Stimulated activated CD8-positive, alpha-beta memory T cell treated with anti-CD3 and anti-CD28 coated beads, Interleukin-15, amount 100 ng/mL, for 4 hours (primary cell): Measurements from ENCODE around the gene INPP5A.
"Not testable (repeated sequence)": the region's sequence is repeated elsewhere in the genome, so short reads cannot be mapped to it uniquely, and the experiment has no call there.

Experiments
- DNase-seq, 2 donors: peaks; one replicate each; pipeline ENCODE4 v3.0.0-alpha.2; 2020; ENCODE audit warnings: low read depth in 2 of 2

The INPP5A gene

DNA sequence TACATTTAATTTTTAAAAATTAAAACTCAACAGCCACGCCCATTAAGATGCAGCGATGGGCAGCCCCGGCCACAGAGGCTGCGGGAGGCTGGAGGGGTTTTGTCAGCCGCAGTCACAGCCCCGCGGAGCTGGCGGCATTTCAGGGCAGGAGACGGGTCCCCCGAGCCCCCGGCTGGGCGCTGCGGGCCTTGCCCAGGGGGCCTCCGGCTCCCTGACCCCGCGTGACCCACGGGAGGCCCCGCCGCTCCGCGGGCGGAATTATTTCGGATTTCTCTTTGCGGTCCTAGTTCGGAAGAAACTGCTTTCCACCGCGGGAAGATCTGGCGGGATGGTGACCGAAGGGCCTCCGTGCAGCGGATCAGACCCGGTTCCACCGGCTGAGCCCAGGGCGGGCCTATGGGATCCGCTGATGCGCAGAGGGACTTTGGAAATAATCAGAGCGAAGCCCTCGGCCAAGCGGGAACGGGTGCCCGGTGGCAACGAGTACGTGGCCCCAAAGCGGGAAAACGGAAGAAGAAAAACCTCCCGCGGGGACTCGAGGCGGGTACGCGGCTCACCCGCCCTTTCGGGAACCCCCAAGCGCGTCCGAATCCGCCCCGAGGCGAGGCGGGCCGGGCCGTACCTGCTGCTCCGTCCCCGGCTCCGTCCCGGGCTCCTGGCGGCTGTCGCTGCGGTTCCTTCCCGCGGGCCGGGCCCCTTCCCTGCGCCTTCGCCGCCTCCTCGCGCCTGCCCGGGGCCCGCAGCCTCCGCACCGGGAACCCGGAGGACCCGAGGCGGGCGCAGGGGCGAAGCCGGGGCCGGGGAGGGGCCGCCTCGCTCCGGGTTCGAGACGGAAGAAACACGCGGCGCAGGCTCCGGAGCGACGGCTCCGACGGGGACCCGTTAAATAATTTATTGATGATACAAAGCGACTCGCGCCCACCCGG, 246.6 kb downstream of the INPP5A start:
- DNase-seq, result no peak

DNA sequence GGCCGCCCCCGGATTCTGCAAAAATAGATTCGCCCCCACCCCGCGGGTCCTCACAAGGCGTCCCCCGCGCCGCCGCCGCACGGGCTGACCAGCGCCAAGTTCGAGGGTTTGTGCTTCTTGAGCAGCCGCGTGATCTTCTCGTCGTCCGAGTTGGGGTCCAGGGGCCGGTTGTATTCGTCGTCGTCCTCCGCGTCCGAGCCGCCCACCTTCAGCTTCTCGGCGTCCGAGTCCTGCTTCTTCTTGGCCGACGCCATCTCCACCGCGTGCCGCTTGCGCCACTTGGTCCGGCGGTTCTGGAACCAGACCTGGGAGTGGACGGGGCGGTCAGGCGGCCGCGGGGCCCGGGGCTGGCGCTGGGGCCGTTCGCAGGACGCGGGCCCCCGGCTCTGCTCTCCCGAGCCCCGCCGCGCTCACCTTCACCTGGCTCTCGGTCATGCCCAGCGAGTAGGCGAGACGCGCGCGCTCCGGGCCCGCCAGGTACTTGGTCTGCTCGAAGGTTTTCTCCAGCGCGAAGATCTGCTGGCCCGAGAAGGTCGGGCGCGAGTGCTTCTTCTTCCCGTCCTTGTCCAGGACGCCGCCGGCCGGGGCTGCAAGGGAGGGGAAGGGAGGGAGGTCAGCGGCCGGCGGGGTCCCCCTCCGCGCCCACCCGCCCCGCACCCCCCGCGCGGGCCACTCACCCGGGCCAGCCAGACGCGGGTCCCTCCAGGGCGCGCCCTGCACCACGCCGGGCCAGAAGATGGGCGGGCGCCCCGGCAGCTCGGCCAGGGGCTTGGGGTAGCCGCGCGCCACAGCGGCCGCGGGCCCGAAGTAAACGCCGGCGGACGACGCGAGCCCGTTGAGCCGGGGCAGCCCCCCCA, 247.5 kb downstream of the INPP5A start:
- no peak for DNase-seq

DNA sequence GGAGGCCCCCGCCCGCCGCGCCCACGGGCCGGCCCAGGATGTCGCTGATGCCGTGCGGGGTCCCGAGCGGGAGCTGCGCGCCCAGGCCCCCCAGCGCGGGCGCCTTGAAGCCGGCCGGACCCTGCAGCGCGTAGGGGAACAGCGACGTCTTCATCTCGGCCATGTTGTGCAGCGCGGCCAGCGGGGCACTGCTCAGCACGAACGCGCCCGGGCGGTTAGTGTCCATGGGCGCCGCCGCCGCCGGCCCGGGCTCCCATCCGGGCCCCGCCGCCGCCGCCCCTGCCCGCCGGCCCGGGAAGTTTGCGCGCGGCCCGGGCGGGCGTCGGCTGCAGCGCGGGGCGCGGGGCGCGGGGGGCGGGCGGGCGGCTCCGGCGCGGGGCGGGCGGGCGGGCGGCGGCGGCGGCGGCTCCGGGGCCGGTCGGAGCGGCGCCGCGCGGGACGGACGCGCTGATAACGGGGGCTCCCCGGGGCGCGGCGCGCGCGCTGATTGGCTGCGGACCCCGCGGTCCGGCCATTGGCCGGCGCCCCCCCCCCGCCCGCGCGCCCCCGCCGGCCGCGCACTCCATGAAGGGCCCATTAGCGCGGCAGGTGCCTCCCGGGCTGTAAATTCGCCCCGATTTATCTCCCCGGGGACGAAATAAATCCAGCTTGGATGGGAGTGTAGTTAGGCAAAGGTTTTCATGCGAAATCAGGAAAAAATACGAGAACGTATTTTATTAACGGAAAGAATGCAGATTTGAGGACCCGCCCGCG, 248.3 kb downstream of the INPP5A start, which contains the start of gene NKX6-2:
TSS of gene NKX6-2 (minus strand) at position 425 of the 753 bp plus-strand sequence. CDS start at position 226, 199 bp downstream.
- no peak for DNase-seq

DNA sequence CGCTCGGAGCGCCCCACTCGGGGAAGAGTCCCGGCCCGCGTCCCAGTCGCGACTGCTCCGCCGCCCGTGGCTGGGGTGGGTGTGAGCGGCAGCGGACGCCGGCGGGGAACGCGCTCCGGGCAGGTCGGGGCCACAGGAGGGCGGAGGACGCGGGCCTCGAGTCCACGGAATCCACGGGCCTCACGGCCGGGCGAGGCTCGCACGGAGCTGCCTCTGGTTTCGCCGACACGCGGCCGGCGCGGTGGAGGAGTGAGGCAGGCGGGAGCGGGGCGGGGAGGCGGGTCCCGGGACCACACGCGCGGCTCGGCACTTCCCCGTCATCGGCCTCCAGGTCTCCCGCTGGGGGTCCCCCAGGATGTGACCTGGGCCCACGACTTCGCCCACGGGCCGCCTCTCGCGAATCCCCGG, 248.9 kb downstream of the INPP5A start:
- DNase-seq, result no peak

DNA sequence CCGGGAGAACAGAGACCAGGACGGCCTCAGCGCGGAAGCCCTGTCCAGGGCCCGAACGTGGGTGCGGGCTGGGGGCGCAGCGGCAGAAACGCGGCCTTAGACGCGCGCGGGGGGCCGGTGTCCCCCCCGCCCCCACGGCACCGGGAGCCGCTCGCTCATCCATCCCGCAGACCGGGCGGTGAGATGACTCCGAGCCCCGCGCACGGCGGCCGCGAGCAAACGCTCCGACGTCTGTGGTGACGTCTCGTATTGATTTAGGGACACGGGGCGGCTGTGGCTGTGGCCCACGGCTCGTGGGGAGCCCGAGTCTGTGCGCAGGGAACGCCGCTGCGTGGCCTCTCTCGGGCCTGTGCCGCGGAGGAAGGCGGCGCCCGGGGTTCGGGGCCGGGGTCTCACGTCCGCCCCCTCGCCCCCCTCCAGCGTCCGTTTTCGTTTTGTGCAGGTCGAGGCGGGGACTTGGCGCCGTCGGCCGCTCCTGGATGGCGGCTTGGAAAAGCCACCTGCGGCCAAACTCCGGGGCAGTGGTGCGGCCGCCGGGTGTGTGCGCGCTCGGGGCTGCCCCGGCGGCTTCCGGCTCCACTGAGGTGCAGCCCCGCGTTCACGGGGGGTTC, 249.4 kb downstream of the INPP5A start:
- no peak for DNase-seq

DNA sequence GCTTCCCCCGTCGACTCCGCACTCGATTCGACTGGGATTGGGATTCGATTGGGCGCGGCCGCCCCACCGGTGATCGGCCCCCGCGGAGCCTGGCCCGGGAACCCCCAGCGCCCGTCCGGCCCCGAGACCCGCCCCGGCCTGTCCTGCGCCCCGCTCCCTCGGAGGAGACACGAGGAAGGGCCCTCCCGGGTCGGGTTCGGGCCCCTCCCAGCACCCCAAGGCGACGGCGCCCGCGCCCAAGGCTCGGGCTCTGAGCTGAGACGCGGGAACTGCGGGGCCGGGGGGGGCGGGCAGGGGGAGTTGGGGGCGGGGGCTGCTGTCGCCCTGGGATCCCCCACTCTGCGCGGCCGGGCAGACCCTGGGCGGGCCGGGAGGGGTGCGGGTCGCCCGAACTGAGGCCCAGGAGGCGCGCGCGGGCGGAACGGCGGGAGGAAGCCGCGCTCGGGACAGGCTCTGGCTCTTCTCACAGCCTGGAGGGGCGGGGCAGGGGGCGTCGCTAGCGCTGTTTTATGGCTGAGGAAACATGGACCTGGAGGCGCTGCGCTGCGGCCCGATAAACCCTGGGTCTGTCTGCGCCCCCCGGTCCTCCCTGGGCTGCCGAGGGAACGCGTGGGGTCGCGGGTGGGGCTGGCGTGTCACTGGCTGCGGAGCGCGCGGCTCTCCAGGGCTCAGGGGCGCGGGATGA, 250.1 kb downstream of the INPP5A start:
- DNase-seq, result no peak

DNA sequence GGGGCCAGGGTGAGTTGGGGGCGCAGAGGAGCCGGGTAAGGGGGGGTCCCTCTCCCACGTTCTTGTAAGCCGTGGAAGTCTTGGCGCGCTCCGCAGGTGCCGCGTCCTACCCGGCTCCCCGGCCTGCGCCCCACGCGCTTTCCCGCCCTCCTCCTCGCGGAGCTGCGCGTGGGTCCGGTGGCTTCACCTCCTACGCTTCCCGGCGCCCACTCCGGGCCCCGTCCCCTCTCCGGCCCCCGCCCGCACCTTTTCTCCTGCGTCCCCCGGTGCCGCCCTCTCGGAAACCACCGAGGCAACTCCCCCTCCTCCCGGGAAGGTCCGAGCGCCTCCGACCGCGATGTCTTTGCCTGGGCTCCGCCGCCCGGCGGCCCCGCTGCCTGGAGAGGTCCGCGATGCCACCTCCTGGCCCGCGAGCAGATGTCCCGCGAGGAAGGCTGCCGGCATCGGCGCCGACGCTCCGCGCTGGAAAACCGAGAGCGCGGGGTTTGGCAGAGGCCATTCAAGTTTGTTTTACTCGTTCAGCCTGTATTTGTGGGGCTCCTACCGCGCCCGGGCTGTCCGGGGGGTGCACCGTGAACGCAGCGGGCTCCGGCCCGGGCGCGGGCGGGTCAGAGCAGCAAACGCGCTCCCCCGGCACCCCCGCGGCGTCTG, 250.7 kb downstream of the INPP5A start:
- no peak for DNase-seq

DNA sequence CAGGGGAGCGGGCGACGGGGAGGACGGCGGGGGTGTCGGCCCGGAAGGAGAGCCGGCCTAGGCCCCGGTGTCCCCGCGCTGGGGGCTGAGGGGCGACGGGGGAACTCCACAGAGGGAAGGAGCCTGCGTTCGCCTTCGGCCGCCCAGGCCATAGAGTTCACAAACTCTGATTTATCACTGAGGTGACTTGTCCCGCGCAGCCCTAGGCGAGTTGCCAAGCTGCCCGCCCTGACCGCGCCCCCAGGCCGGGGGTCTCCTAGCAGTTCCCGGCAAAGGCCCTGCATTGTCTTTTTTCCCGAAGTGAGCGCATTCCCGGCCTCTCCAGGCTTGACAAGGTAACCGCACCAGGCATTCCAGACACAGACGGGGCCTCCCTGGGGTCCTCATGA, 251.2 kb downstream of the INPP5A start:
- no peak for DNase-seq

DNA sequence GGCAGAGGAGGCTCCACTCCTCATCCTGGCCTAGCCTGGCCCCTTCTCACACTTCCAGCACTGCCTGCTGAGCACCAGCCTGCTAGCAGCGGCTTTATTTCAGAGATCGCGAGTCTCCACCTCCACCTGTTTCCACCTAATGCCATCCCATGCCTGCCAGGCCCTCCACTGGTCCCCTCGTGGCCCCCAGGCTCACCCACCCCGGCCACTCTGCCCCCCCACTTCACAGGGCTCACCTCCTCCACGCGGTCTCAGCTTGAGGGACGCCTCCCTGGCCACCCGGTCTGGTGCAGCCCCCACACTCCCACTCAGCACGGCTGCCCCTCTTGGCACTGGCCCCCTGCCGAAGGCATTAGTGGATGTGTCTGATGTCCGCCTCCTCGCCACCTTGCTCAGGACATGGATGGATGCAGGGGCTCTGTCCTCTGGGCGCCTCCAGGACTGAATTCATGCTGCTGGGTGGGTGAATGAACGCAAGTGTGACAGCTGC, 252.1 kb downstream of the INPP5A start:
- DNase-seq, result no peak

DNA sequence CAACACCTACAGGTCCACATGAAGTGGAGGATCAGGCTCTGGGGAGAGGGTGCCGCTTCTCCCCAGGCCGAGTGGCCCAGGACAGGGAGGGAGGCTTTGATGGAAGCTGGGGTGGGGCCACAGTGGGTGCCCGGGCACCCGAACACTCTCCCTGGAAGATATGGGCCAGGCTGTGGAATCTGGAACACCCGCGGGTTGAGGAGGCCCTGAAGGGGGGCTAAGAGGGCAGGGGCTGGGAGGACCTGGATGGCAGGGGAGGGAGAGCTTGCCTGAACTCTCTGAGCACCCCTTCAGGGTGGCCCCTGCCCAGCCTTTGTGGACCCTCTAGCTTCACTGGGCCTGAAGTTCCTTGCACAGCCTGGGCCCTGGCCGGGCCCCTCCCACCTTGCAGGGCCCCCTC, 252.9 kb downstream of the INPP5A start:
- no peak for DNase-seq

DNA sequence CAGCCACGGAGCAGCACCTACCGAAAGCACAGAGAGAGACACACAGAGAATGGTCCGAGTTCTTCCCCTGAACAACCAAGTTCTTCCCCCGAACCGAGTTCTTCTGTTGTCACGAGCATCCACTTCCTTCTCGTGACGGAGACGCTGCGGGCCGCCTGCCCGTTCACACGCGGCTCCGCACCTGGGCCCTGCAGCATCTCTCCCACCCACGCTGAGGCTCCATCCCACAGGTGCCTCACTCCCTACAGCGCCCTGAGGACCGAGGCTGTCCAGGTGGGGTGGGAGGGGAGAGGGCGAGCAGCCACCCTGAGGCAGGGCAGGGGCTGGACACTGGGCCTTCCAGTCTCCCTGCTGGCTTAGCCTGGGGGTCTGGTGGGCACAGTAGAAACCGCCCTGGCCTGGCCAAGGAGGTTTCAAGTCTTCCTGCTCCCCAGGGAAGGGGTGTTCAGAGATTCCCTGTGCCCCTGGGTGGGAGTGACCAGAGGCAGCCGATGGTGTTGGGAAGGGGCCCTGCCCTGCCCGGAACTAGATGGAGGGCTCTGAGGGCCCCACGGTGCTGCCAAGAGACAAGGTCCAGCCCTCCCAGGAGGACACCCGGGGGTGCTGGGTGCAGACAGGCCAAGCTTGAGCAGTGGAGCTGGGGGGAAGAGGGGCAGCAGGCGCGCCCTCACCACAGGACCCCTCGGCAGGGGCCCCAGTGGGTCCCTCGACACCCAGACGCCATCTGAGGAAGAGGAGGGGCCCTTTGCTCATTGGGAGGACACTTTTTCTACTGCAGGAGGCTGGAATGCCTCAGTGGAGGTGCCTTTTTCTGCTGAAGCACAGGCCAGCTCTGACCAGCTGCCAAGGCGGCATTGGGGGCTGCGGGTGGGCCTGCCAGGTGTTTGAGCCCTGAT, 253.6 kb downstream of the INPP5A start:
- no peak for DNase-seq

DNA sequence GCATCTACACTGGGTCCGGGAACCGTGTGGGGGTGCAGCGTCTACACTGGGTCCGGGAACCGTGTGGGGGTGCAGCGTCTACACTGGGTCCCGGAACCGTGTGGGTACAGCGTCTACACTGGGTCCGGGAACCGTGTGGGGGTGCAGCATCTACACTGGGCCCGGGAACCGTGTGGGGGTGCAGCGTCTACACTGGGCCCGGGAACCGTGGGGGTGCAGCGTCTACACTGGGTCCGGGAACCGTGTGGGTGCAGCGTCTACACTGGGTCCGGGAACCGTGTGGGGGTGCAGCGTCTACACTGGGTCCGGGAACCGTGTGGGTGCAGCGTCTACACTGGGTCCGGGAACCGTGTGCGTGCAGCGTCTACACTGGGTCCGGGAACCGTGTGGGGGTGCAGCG, 254.5 kb downstream of the INPP5A start:
- DNase-seq, result not testable (repeated sequence)

DNA sequence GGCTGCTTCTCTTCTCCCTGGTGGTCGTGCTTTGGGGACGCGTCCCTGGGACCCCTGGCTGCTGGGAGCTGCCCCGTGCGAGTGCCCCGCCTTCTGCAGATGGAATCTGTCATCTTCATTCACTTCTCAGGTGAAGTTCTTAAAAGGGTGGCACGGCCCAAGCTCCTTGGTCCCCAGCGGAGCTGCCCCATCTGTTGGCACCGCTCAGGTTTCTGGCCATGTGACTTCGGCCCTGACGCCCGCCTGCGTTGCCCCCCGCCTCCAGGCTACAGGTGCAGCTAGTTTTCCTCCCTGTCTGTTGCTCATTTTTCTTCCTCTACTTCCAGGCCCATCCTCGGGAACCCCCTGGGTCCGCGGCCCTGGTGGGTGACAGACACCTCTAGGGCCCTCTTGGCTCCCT, 255.2 kb downstream of the INPP5A start:
- no peak for DNase-seq

DNA sequence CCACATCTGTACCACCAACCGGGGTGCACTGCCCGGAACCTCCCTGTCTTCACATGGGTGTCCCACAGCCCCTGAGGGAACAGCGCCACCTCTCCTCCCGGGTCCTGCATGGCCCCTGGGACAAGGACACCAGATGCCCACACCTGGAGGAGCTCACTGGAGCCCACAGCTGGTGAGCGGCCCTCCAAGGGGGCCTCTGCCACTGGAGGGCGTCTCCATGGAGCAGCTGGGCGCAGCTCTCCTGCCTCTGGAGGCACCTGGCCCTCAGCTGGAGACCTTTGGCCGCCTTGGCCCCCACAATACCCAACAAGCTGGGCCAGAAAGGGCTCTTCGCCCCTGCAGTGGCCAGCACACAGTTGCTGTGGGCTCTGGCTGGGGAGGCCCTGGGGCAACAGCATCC, 255.6 kb downstream of the INPP5A start:
- no peak for DNase-seq

DNA sequence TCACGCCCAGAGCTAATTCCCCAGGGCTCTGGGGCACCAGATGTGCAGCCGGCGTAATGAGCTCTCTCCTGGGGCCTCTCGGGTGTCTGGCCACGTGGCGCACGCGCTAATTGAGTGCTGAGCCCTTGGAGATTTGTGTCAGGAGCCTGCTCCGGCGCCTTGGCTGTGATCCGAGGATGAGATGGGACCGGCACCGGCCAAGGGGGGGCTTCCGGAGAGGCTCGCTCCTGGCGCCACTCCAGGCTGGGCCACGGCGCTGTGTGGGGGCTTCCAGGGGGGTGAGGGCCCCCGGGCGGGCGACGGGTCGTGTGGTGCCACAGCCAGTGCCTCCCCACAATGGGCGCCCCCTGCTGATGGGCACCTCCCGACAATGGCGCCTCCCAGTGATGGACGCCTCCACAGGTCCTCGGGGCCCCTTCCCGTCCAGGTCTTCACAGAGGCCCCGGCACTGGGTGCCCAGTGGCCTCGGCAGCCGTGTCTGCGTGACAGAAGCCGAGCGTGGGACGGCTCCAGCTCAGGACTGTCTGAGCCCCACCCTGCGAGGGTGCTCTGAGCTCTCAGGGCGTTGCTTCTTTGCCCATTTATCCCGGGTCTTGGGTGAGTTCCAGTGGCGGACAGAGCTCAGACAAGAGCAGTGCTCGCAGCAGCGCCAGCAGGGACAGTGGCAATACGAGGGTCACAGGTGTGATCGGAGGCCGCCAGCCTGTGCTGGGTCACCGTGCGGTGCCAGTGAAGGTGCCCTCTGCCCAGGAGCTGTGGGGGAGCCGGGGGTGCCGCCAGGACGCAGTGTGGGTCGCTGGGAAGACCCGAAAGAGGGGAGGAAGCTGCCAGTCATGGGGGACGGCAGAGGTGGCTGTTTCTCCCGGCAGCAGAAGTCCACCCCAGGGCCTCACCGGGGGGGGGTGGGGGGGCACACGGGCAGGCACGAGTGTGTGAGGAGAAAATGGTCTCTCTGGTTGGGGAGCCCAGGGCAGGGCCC, 256.6 kb downstream of the INPP5A start:
- no peak for DNase-seq

DNA sequence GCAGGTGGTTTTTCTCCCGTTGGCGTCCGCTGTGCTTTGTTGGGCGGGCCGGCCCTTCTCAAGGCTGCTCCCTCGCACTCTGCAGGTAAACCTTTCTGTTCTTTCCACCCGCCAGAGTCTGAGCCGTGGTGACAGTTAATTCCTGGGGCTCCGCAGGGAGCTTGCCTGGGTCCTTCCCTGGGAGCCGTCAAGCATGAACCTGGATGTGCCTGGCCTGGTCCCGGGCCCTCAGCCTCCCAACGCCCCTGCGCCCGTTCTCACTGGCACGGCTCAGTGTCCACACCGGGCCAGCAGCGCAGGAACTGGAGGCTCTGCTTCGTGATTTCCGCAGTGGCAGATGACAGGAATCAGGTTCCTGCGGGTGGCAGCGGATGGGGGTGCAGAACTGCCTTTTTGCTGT, 259.3 kb downstream of the INPP5A start:
- no peak for DNase-seq

DNA sequence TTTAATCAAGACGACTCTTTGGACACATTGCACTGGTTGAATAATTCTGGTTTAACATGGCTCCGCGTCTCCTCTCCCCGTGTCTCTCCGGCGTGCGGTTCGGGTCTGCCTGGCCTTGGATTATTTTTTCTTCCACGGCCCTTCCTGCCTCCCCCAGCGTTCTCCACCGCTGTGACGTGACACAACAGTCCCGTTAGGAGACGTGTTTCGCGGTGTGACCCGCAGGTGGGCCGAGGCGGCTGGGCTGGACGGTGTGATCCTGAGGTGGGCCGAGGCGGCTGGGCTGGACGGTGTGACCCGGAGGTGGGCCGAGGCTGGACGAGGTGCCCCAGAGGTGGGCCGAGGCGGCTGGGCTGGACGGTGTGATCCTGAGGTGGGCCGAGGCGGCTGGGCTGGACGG, 260.4 kb downstream of the INPP5A start:
- not testable (repeated sequence) for DNase-seq

DNA sequence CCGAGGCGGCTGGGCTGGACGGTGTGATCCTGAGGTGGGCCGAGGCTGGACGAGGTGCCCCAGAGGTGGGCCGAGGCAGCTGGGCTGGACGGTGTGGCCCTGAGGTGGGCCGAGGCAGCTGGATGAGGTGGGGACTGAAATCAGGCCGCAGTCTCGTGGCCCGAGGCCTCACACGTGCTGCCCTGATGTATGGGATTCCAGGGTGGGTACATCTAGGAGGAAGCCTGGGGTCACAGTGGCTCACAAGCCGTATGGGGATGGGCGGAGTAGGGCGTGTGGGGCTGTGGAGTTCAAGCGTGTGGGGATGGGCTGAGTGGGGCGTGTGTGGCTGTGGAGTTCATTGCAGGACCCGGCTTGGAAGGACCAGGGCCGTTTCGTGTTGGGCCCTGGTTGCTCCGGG, 260.8 kb downstream of the INPP5A start:
- no peak for DNase-seq
